ENCODE results near the gene CDC42SE2. TPM values are rescaled to one million over a fixed set of nuclear protein-coding genes. Genes with fewer than 3 reads are reported as not detected.

The CDC42SE2 gene
- total RNA-seq, 1 experiment from 2014 or later, result 23.2 TPM

DNA sequence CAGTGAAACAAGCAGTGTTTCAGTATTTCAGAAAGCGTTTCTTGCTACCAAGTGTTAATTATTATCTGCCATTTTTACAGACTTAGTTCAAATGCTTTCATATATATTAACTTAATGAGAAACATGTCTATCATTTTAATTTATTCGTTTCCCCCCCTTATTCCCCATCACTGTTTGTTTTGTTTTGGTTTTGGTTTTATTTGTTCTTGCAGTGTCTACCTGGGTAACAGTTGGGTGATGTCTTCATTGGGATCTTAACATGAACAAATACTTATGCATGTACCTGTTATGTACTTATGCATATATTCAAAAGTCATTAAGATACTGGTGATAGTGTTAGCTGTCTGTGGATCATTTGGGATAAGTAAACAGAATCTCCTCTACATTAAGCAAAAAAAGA is 108.0 kb downstream of the CDC42SE2 start:
- TF ChIP-seq, protein P1, sequence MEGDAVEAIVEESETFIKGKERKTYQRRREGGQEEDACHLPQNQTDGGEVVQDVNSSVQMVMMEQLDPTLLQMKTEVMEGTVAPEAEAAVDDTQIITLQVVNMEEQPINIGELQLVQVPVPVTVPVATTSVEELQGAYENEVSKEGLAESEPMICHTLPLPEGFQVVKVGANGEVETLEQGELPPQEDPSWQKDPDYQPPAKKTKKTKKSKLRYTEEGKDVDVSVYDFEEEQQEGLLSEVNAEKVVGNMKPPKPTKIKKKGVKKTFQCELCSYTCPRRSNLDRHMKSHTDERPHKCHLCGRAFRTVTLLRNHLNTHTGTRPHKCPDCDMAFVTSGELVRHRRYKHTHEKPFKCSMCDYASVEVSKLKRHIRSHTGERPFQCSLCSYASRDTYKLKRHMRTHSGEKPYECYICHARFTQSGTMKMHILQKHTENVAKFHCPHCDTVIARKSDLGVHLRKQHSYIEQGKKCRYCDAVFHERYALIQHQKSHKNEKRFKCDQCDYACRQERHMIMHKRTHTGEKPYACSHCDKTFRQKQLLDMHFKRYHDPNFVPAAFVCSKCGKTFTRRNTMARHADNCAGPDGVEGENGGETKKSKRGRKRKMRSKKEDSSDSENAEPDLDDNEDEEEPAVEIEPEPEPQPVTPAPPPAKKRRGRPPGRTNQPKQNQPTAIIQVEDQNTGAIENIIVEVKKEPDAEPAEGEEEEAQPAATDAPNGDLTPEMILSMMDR (conservative IDR thresholded peaks at IDR 0.05), result no peak
- no peaks in the 10 kb centered on the region for H3K4me1 Mint-ChIP-seq
- no peaks in the 10 kb centered on the region for H3K79me2 ChIP-seq (ENCODE audit: insufficient read depth, low read length)

More for the DNA sequence above, 108.0 kb downstream of the CDC42SE2 start:
- H4K5ac ChIP-seq (ENCODE audit: insufficient read length, low read depth, low read length), result no peak overlapping the region
- no peak overlapping the region for H2BK15ac ChIP-seq (ENCODE audit: low read depth, low read length)
- H3T11ph ChIP-seq (ENCODE audit: low read length), result no peak overlapping the region
- DNase-seq, result no peak
- WGBS (ENCODE audit: extremely low coverage, insufficient read length, low lambda C conversion rate), result no CpG with 5 or more reads among the region's 2 CpGs
- H3K23me2 ChIP-seq (ENCODE audit: insufficient read length, low read depth, low read length, poor library complexity, severe bottlenecking), result no peaks in the 10 kb centered on the region
- no peaks in the 10 kb centered on the region for H3K27me3 ChIP-seq (ENCODE audit: insufficient read depth, low read length)
- H3K9me3 Mint-ChIP-seq, result no peaks in the 10 kb centered on the region
- H3K27ac Mint-ChIP-seq, result no peak overlapping the region
- no peak overlapping the region for H2BK120ac ChIP-seq (ENCODE audit: low read depth, low read length, poor library complexity, severe bottlenecking)
- H2BK20ac ChIP-seq (ENCODE audit: low read depth, low read length, poor library complexity, severe bottlenecking), result no peak overlapping the region
- H3K9me3 ChIP-seq (ENCODE audit: control insufficient read depth, low read depth, low read length), result no peaks in the 10 kb centered on the region
- no peak overlapping the region for H2BK12ac ChIP-seq (ENCODE audit: insufficient read length, low read depth, low read length)
- no peak overlapping the region for H3K4me3 Mint-ChIP-seq
- no peaks in the 10 kb centered on the region for H3K4me1 ChIP-seq (ENCODE audit: insufficient read depth, low read length)
- no peak overlapping the region for H3K56ac ChIP-seq (ENCODE audit: insufficient read length, low read depth, low read length)
- H3K14ac ChIP-seq (ENCODE audit: insufficient read depth, low read length), result no peak overlapping the region
- no peak overlapping the region for H3K4ac ChIP-seq (ENCODE audit: low read depth, low read length)
- no peaks in the 10 kb centered on the region for H4K20me1 ChIP-seq (ENCODE audit: control insufficient read depth, insufficient read depth, insufficient read length)
- H3K79me1 ChIP-seq (ENCODE audit: insufficient read depth, low read depth, low read length, poor library complexity, severe bottlenecking), result no peaks in the 10 kb centered on the region
- H3K36me3 Mint-ChIP-seq (ENCODE audit: insufficient read depth in 1 of 3, low read depth in 3 of 3), result no peaks in the 10 kb centered on the region; a peak in 1 of 7 replicates
- no peak overlapping the region for H2BK5ac ChIP-seq (ENCODE audit: insufficient read length, low read length)
- H3K9ac ChIP-seq (ENCODE audit: extremely low read depth, insufficient read length, low read length), result no peak overlapping the region
- no peak overlapping the region for H4K8ac ChIP-seq (replicated peaks; ENCODE audit: insufficient read length, low read depth, low read length)
- H3K18ac ChIP-seq (ENCODE audit: insufficient read length, low read depth, low read length), result no peak overlapping the region
- H4K91ac ChIP-seq (ENCODE audit: insufficient read length, low read depth, low read length), result no peak overlapping the region
- no peaks in the 10 kb centered on the region for H3K27me3 Mint-ChIP-seq (ENCODE audit: low read depth)
- no peak overlapping the region for H3K27ac ChIP-seq (ENCODE audit: insufficient read length, low read depth, low read length)
- no peak overlapping the region for H3K23ac ChIP-seq (ENCODE audit: insufficient read length, low read depth, low read length)
- no peak overlapping the region for H2AFZ ChIP-seq (ENCODE audit: low read length)
- H3K4me2 ChIP-seq (ENCODE audit: insufficient read depth, insufficient read length, low read length), result no peak overlapping the region
- no peak overlapping the region for H2AK5ac ChIP-seq (ENCODE audit: insufficient read length, low read length)
